HepG2 (cell line): ENCODE measurements around the gene CHRNB2. TPM values are rescaled to one million over a fixed set of nuclear protein-coding genes. Genes with fewer than 3 reads are reported as not detected.

ENCODE experiments used
- CENPT ChIP-seq: sonication (generic); formaldehyde crosslinking; IDR thresholded peaks from 2 replicates; pipeline ENCODE4 v1.8.0; 2022; ENCODE audit warnings: low read depth, mild to moderate bottlenecking, moderate library complexity, missing genetic modification reagents
- CHCHD3 ChIP-seq: sonication (generic); formaldehyde crosslinking; IDR thresholded peaks from 2 replicates; pipeline ENCODE4 v1.8.0; 2022; ENCODE audit warnings: mild to moderate bottlenecking, missing genetic modification reagents, moderate library complexity
- CREM ChIP-seq, 2 experiments: sonication (generic) in 1 of 2; formaldehyde crosslinking in 1 of 2; IDR thresholded peaks; 2 replicates each; pipeline versions ENCODE4 v1.4.0 to v1.6.1; 2016 to 2020; ENCODE audit warnings: antibody characterized with exemption in 1 of 2, mild to moderate bottlenecking in 1 of 2, missing genetic modification reagents in 1 of 2
- ELF4 ChIP-seq: sonication (generic); formaldehyde crosslinking; IDR thresholded peaks from 2 replicates; pipeline ENCODE4 v1.5.0; 2020; ENCODE audit warnings: missing genetic modification reagents, mild to moderate bottlenecking, moderate library complexity, borderline replicate concordance
- FUBP1 ChIP-seq: sonication (generic); formaldehyde crosslinking; IDR thresholded peaks from 2 replicates; pipeline ENCODE4 v1.5.1; 2020; ENCODE audit warnings: missing genetic modification reagents, mild to moderate bottlenecking, borderline replicate concordance
- GATA4 ChIP-seq: sonication (generic); IDR thresholded peaks from 2 replicates; pipeline ENCODE4 v1.6.1; 2016; ENCODE audit warnings: antibody characterized with exemption, low read depth, borderline replicate concordance
- GATAD1 ChIP-seq: IDR thresholded peaks from 2 replicates; pipeline ENCODE4 v1.6.1; 2016; ENCODE audit warnings: missing genetic modification reagents, missing compliant biosample characterization
- GATAD2A ChIP-seq: IDR thresholded peaks from 2 replicates; pipeline ENCODE4 v1.6.1; 2016
- MIXL1 ChIP-seq: IDR thresholded peaks from 2 replicates; pipeline ENCODE4 v1.6.1; 2016
- ZBTB7B ChIP-seq: sonication (generic); formaldehyde crosslinking; IDR thresholded peaks from 2 replicates; pipeline ENCODE4 v1.4.0; 2020; ENCODE audit warnings: missing genetic modification reagents
- ZSCAN12 ChIP-seq: sonication (generic); formaldehyde crosslinking; IDR thresholded peaks from 2 replicates; pipeline ENCODE4 v1.9.0; 2021; ENCODE audit warnings: mild to moderate bottlenecking, missing genetic modification reagents
- polyA plus RNA-seq, 8 experiments: library from polyadenylated mRNA; depleted of rRNA in 3 of 8; stranded (reverse) in 7 of 8; unstranded in 1 of 8; fragments of >200 nt; fragmentation: Illumina TruSeq in 4 of 8; extraction: Trizol in 4 of 8; gene quantifications; 2 replicates each; pipeline versions ENCODE4 v1.2.1 to v1.2.3, GENCODE V29; 2011 to 2016; ENCODE audit warnings: low read depth in 4 of 8, missing spikeins in 1 of 8, mixed read lengths in 1 of 8; ENCODE audit not compliant: insufficient read depth in 1 of 8
- total RNA-seq, 5 experiments: library from RNA; depleted of rRNA; stranded (reverse); fragments of >200 nt; fragmentation: Illumina TruSeq; extraction: Trizol; gene quantifications; 2 replicates each; pipeline ENCODE4 v1.2.3, GENCODE V29; 2016; ENCODE audit warnings: low read depth in 1 of 5
- TF ChIP-seq, protein P1 (sequence below): sonication (generic); formaldehyde crosslinking; IDR thresholded peaks from 2 replicates; pipeline ENCODE4 v1.5.1; 2020; ENCODE audit warnings: mild to moderate bottlenecking, missing genetic modification reagents, borderline replicate concordance
- TF ChIP-seq, protein P2 (sequence below): sonication (generic); formaldehyde crosslinking; IDR thresholded peaks from 2 replicates; pipeline ENCODE4; 2020; ENCODE audit warnings: missing genetic modification reagents, mild to moderate bottlenecking, borderline replicate concordance
- TF ChIP-seq, protein P3 (sequence below): sonication (generic); formaldehyde crosslinking; IDR thresholded peaks from 2 replicates; pipeline ENCODE4 v1.5.0; 2020; ENCODE audit warnings: missing genetic modification reagents, mild to moderate bottlenecking, borderline replicate concordance
- TF ChIP-seq, protein P4 (sequence below): sonication (generic); formaldehyde crosslinking; IDR thresholded peaks from 2 replicates; pipeline ENCODE4 v1.8.0; 2022; ENCODE audit warnings: missing genetic modification reagents, mild to moderate bottlenecking, moderate library complexity, borderline replicate concordance

CHRNB2 gene
- total and polyA plus RNA-seq, 2 of the 13 experiments (the other 11 are each of a cell fraction or from before 2014, with no cell fraction given), result 0.03 to 0.07 TPM

DNA sequence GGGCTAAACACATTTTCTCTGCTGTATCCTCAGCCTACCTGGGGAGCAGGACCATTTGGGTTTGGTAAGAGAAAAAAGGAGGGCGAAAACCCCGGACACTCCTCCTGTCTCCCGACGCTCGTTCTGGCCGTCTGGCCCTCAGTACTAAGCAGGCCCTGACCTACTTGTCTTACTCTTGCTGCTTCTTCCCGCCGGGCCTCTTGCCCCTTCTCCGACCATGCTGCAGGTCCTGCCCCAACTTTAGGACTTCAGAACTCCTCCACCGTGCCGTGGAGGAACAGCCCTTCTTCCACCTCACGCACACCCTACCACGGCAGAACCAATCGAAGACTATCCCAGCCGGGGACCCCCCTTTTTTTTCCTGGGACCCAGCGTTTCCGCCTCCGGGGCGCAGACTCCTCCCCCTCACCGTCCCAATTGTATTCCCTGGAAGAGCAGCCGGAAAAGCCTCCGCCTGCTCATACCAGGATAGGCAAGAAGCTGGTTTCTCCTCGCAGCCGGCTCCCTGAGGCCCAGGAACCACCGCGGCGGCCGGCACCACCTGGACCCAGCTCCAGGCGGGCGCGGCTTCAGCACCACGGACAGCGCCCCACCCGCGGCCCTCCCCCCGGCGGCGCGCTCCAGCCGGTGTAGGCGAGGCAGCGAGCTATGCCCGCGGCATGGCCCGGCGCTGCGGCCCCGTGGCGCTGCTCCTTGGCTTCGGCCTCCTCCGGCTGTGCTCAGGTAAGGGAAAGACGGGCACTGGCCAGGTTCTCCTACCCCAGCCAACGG lies at the start of gene CHRNB2 (continued):
- TF ChIP-seq, protein P1, sequence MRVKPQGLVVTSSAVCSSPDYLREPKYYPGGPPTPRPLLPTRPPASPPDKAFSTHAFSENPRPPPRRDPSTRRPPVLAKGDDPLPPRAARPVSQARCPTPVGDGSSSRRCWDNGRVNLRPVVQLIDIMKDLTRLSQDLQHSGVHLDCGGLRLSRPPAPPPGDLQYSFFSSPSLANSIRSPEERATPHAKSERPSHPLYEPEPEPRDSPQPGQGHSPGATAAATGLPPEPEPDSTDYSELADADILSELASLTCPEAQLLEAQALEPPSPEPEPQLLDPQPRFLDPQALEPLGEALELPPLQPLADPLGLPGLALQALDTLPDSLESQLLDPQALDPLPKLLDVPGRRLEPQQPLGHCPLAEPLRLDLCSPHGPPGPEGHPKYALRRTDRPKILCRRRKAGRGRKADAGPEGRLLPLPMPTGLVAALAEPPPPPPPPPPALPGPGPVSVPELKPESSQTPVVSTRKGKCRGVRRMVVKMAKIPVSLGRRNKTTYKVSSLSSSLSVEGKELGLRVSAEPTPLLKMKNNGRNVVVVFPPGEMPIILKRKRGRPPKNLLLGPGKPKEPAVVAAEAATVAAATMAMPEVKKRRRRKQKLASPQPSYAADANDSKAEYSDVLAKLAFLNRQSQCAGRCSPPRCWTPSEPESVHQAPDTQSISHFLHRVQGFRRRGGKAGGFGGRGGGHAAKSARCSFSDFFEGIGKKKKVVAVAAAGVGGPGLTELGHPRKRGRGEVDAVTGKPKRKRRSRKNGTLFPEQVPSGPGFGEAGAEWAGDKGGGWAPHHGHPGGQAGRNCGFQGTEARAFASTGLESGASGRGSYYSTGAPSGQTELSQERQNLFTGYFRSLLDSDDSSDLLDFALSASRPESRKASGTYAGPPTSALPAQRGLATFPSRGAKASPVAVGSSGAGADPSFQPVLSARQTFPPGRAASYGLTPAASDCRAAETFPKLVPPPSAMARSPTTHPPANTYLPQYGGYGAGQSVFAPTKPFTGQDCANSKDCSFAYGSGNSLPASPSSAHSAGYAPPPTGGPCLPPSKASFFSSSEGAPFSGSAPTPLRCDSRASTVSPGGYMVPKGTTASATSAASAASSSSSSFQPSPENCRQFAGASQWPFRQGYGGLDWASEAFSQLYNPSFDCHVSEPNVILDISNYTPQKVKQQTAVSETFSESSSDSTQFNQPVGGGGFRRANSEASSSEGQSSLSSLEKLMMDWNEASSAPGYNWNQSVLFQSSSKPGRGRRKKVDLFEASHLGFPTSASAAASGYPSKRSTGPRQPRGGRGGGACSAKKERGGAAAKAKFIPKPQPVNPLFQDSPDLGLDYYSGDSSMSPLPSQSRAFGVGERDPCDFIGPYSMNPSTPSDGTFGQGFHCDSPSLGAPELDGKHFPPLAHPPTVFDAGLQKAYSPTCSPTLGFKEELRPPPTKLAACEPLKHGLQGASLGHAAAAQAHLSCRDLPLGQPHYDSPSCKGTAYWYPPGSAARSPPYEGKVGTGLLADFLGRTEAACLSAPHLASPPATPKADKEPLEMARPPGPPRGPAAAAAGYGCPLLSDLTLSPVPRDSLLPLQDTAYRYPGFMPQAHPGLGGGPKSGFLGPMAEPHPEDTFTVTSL (CRISPR knock-in tag), result peak; percentile 36; the same call in 1 of the 2 replicates
- TF ChIP-seq CHCHD3, result peak; percentile 95
- peak; percentile 80 for TF ChIP-seq ZBTB7B
- TF ChIP-seq, protein P2, sequence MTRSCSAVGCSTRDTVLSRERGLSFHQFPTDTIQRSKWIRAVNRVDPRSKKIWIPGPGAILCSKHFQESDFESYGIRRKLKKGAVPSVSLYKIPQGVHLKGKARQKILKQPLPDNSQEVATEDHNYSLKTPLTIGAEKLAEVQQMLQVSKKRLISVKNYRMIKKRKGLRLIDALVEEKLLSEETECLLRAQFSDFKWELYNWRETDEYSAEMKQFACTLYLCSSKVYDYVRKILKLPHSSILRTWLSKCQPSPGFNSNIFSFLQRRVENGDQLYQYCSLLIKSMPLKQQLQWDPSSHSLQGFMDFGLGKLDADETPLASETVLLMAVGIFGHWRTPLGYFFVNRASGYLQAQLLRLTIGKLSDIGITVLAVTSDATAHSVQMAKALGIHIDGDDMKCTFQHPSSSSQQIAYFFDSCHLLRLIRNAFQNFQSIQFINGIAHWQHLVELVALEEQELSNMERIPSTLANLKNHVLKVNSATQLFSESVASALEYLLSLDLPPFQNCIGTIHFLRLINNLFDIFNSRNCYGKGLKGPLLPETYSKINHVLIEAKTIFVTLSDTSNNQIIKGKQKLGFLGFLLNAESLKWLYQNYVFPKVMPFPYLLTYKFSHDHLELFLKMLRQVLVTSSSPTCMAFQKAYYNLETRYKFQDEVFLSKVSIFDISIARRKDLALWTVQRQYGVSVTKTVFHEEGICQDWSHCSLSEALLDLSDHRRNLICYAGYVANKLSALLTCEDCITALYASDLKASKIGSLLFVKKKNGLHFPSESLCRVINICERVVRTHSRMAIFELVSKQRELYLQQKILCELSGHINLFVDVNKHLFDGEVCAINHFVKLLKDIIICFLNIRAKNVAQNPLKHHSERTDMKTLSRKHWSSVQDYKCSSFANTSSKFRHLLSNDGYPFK (CRISPR knock-in tag), result no peak
- TF ChIP-seq GATAD2A (CRISPR knock-in tag), result no peak
- TF ChIP-seq ELF4 (CRISPR knock-in tag), result no peak
- TF ChIP-seq, protein P3, sequence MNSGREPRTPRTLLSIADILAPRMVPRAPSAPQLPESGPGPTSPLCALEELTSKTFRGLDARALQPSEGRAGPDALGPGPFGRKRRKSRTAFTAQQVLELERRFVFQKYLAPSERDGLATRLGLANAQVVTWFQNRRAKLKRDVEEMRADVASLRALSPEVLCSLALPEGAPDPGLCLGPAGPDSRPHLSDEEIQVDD (CRISPR knock-in tag), result peak; percentile 96; the same call in 1 of the 2 replicates
- no peak for TF ChIP-seq GATA4
- peak; percentile 73; the same call in 1 of the 2 replicates for TF ChIP-seq MIXL1
- peak; percentile 99 for TF ChIP-seq ZSCAN12 (CRISPR knock-in tag)
- TF ChIP-seq FUBP1 (CRISPR knock-in tag), result no peak
- peak; percentile 94; the same call in 1 of the 2 replicates for TF ChIP-seq CENPT (CRISPR knock-in tag)
- TF ChIP-seq, protein P4, sequence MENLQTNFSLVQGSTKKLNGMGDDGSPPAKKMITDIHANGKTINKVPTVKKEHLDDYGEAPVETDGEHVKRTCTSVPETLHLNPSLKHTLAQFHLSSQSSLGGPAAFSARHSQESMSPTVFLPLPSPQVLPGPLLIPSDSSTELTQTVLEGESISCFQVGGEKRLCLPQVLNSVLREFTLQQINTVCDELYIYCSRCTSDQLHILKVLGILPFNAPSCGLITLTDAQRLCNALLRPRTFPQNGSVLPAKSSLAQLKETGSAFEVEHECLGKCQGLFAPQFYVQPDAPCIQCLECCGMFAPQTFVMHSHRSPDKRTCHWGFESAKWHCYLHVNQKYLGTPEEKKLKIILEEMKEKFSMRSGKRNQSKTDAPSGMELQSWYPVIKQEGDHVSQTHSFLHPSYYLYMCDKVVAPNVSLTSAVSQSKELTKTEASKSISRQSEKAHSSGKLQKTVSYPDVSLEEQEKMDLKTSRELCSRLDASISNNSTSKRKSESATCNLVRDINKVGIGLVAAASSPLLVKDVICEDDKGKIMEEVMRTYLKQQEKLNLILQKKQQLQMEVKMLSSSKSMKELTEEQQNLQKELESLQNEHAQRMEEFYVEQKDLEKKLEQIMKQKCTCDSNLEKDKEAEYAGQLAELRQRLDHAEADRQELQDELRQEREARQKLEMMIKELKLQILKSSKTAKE (CRISPR knock-in tag), result peak; percentile 56; the same call in 1 of the 2 replicates
- TF ChIP-seq GATAD1, result peak; percentile 64
- TF ChIP-seq CREM (IDR thresholded peaks at IDR 0.05), result no peak
- no peak for TF ChIP-seq CREM (CRISPR knock-in tag; IDR thresholded peaks at IDR 0.05)
